ENCODE measurements around the gene CDC42BPB.
A peak's percentile ranks its signal among the peaks of the same experiment; 100 is the strongest.

CDC42BPB gene

GRCh38 chr14:103095210-103095778 lies 37.9 kb upstream of the CDC42BPB start:
- DNase-seq (ENCODE audit: low read depth, low spot score), result no peak

- DNase-seq (ENCODE audit: low read depth, low spot score), result no peak
Observed at GRCh38 chr14:103094406-103095209, 37.3 kb upstream of the CDC42BPB start, which contains the start of gene EXOC3L4. Gene EXOC3L4, plus strand, starts transcription at chr14:103094725. Its CDS starts 5,495 bp downstream, at chr14:103100220.

- no peak for DNase-seq (ENCODE audit: low read depth, low spot score)
Observed at GRCh38 chr14:103093856-103094405, 36.6 kb upstream of the CDC42BPB start.

GRCh38 chr14:103091883-103092222 lies 34.5 kb upstream of the CDC42BPB start:
- no peak for DNase-seq (ENCODE audit: low read depth, low spot score)

- DNase-seq (ENCODE audit: low read depth, low spot score), result peak; percentile 59
Observed at GRCh38 chr14:103091041-103091882, 33.9 kb upstream of the CDC42BPB start.

GRCh38 chr14:103090481-103091020 lies 33.2 kb upstream of the CDC42BPB start:
- DNase-seq (ENCODE audit: low read depth, low spot score), result no peak

- no peak for DNase-seq (ENCODE audit: low read depth, low spot score)
Observed at GRCh38 chr14:103089386-103090335, 32.3 kb upstream of the CDC42BPB start.

- no peak for DNase-seq (ENCODE audit: low read depth, low spot score)
Observed at GRCh38 chr14:103088921-103089320, 31.6 kb upstream of the CDC42BPB start.

- no peak for DNase-seq (ENCODE audit: low read depth, low spot score)
Observed at GRCh38 chr14:103087343-103087835, 30.0 kb upstream of the CDC42BPB start.

- DNase-seq (ENCODE audit: low read depth, low spot score), result no peak
Observed at GRCh38 chr14:103086771-103087342, 29.5 kb upstream of the CDC42BPB start.

GRCh38 chr14:103085106-103086091 lies 28.1 kb upstream of the CDC42BPB start:
- DNase-seq (ENCODE audit: low read depth, low spot score), result no peak

- no peak for DNase-seq (ENCODE audit: low read depth, low spot score)
Observed at GRCh38 chr14:103084021-103084919, 26.9 kb upstream of the CDC42BPB start, which contains the start of gene LBHD2. Gene LBHD2, plus strand, starts transcription at chr14:103084210. Its CDS starts 1,803 bp downstream, at chr14:103086013.

- no peak for DNase-seq (ENCODE audit: low read depth, low spot score)
Observed at GRCh38 chr14:103081951-103082350, 24.6 kb upstream of the CDC42BPB start.

GRCh38 chr14:103078860-103079587 lies 21.7 kb upstream of the CDC42BPB start:
- DNase-seq (ENCODE audit: low read depth, low spot score), result no peak

- DNase-seq (ENCODE audit: low read depth, low spot score), result peak; percentile 45
Observed at GRCh38 chr14:103078420-103078749, 21.0 kb upstream of the CDC42BPB start.

GRCh38 chr14:103074729-103075367 lies 17.5 kb upstream of the CDC42BPB start:
- DNase-seq (ENCODE audit: low read depth, low spot score), result no peak
